HCT116 (cell line): ENCODE data around the gene MED13L. TPM values are rescaled to one million over a fixed set of nuclear protein-coding genes. Genes with fewer than 3 reads are reported as not detected.

Experiments used
- ATAC-seq: fragments of 200-7000 bp; cut with Tn5 transposase; 2 replicates; pipeline ENCODE4 v1.9.1; 2020; ENCODE audit warnings: mild to moderate bottlenecking, moderate library complexity
- BruUV-seq: library from RNA; stranded (reverse); fragments of 400-500 nt; replicated peaks from 2 replicates; lab custom pipeline; 2021; lab: Mats Ljungman, UMichigan
- CTCF ChIA-PET: fragments of 300-600 bp; sonication (Branson Sonifier 250); formaldehyde crosslinking; loops from one replicate; lab custom pipeline; 2021; ENCODE audit warnings: antibody characterized with exemption; lab: Charles Lee
- POLR2A ChIA-PET: fragments of 300-600, 350-600 bp; sonication (Branson Sonifier 250); formaldehyde crosslinking; loops from one replicate; lab custom pipeline; 2021; ENCODE audit warnings: antibody characterized with exemption; lab: Charles Lee
- RAD21 ChIA-PET, 2 experiments: fragments of 300-600 bp; sonication (Branson Sonifier 250); formaldehyde crosslinking; loops; one replicate each; lab custom pipeline; 2023; ENCODE audit warnings: low total read pairs in 2 of 2; ENCODE audit not compliant: uncharacterized antibody in 2 of 2, unreplicated experiment in 2 of 2, low non-redundant PET in 1 of 2; lab: Charles Lee
- DNase-seq: peaks from one replicate; pipeline ENCODE4 v3.0.0-alpha.2; 2010; ENCODE audit warnings: low read depth, low spot score
- H2AFZ ChIP-seq: fragments of 200-600 bp; shearing (Covaris generic), sonication (generic); 2 replicates; pipeline ENCODE4 v1.6.1; 2017; ENCODE audit warnings: low read depth, mixed run types, mixed read lengths, antibody characterized with exemption, low read length; ENCODE audit not compliant: poor library complexity, severe bottlenecking
- H3K27ac ChIP-seq: 2 replicates; pipeline ENCODE4 v1.5.1; 2012; ENCODE audit warnings: low read depth, low read length
- H3K27me3 ChIP-seq: fragments of 200-600 bp; sonication (generic); 2 replicates; pipeline ENCODE4 v1.6.1; 2016; ENCODE audit warnings: mixed run types, low read length, mixed read lengths; ENCODE audit not compliant: insufficient read depth
- H3K36me3 ChIP-seq, 2 experiments: fragments of 200-500 bp in 1 of 2; fragments of 200-600 bp in 1 of 2; sonication (Bioruptor generic) in 1 of 2; sonication (generic) in 1 of 2; 2 replicates each; pipeline versions ENCODE4 v1.5.1 to v1.6.1; 2014 to 2016; ENCODE audit warnings: low read length in 2 of 2, inconsistent platforms in 1 of 2, mixed read lengths in 1 of 2, mixed run types in 1 of 2; ENCODE audit not compliant: insufficient read depth in 2 of 2, control insufficient read depth in 1 of 2
- H3K4me1 ChIP-seq, 2 experiments: fragments of 200-600 bp in 1 of 2; sonication (generic) in 1 of 2; 2 replicates each; pipeline versions ENCODE4 v1.5.1 to v1.6.1; 2012 to 2017; ENCODE audit warnings: low read length in 2 of 2, inconsistent platforms in 1 of 2, mild to moderate bottlenecking in 1 of 2, mixed read lengths in 1 of 2, mixed run types in 1 of 2, moderate library complexity in 1 of 2; ENCODE audit not compliant: insufficient read depth in 2 of 2, control insufficient read depth in 1 of 2
- H3K4me2 ChIP-seq: fragments of 200-600 bp; sonication (generic); 2 replicates; pipeline ENCODE4 v1.6.1; 2017; ENCODE audit warnings: mixed run types, low read length, mixed read lengths
- H3K4me3 ChIP-seq, 2 experiments: fragments of 200-600 bp in 1 of 2; sonication (generic) in 1 of 2; replicated peaks in 1 of 2; 2 replicates each; pipeline ENCODE4 v1.5.1; 2011 to 2016; ENCODE audit warnings: low read length in 2 of 2, control low read depth in 1 of 2, low read depth in 1 of 2, mild to moderate bottlenecking in 1 of 2, mixed read lengths in 1 of 2, mixed run types in 1 of 2
- H3K79me2 ChIP-seq: fragments of 200-600 bp; sonication (generic); 2 replicates; pipeline ENCODE4 v1.6.1; 2017; ENCODE audit warnings: mild to moderate bottlenecking, mixed run types, low read length, moderate library complexity, mixed read lengths; ENCODE audit not compliant: insufficient read depth
- H3K9ac ChIP-seq: fragments of 200-600 bp; sonication (generic); 2 replicates; pipeline ENCODE4 v1.6.1; 2016; ENCODE audit warnings: low read length, mixed read lengths
- H3K9me2 ChIP-seq: fragments of 200-600 bp; sonication (generic), shearing (Covaris generic); 2 replicates; pipeline ENCODE4 v1.6.1; 2017; ENCODE audit warnings: mixed run types, mild to moderate bottlenecking, moderate library complexity; ENCODE audit not compliant: insufficient read depth
- H3K9me3 ChIP-seq, 2 experiments: fragments of 200-500 bp in 1 of 2; fragments of 200-600 bp in 1 of 2; sonication (Bioruptor generic) in 1 of 2; sonication (generic) in 1 of 2; 2 replicates each; pipeline ENCODE4 v1.6.1; 2014 to 2017; ENCODE audit warnings: low read length in 2 of 2, mixed read lengths in 2 of 2, inconsistent platforms in 1 of 2, low read depth in 1 of 2, mild to moderate bottlenecking in 1 of 2, mixed run types in 1 of 2, moderate library complexity in 1 of 2; ENCODE audit not compliant: control insufficient read depth in 1 of 2, insufficient read depth in 1 of 2
- H4K20me1 ChIP-seq: fragments of 200-600 bp; sonication (generic), shearing (Covaris generic); 2 replicates; pipeline ENCODE4 v1.6.1; 2017; ENCODE audit warnings: mixed run types, mild to moderate bottlenecking, moderate library complexity; ENCODE audit not compliant: insufficient read depth
- EGR1 ChIP-seq: IDR thresholded peaks from 2 replicates; pipeline ENCODE4 v1.6.1; 2012; ENCODE audit warnings: low read depth
- ELF1 ChIP-seq: IDR thresholded peaks from 2 replicates; pipeline ENCODE4 v1.6.1; 2012; ENCODE audit warnings: low read depth, borderline replicate concordance
- FOSL1 ChIP-seq: IDR thresholded peaks from 2 replicates; pipeline ENCODE4 v1.6.1; 2012; ENCODE audit warnings: low read depth
- MAX ChIP-seq: IDR thresholded peaks from 2 replicates; pipeline ENCODE4 v1.6.1; 2012
- POLR2AphosphoS5 ChIP-seq: IDR thresholded peaks from 2 replicates; pipeline ENCODE4 v1.6.1; 2011; ENCODE audit warnings: mild to moderate bottlenecking, low read depth, low read length, moderate library complexity
- RAD21 ChIP-seq: IDR thresholded peaks from 2 replicates; pipeline ENCODE4 v1.6.1; 2012; ENCODE audit warnings: low read depth, mild to moderate bottlenecking
- SIN3A ChIP-seq: IDR thresholded peaks from 2 replicates; pipeline ENCODE4 v1.6.1; 2012; ENCODE audit warnings: low read depth
- SP1 ChIP-seq: IDR thresholded peaks from 2 replicates; pipeline ENCODE4 v1.6.1; 2012; ENCODE audit warnings: low read depth
- SRF ChIP-seq: IDR thresholded peaks from 2 replicates; pipeline ENCODE4 v1.6.1; 2012; ENCODE audit warnings: low read depth
- TCF7L2 ChIP-seq: IDR thresholded peaks from 2 replicates; pipeline ENCODE4 v1.7.0; 2011; ENCODE audit warnings: borderline replicate concordance, inconsistent platforms; ENCODE audit not compliant: insufficient read depth, insufficient read length; ENCODE audit errors: extremely low read depth
- YY1 ChIP-seq: IDR thresholded peaks from 2 replicates; pipeline ENCODE4 v1.6.1; 2011; ENCODE audit warnings: low read length, low read depth, moderate library complexity, mild to moderate bottlenecking; ENCODE audit not compliant: insufficient replicate concordance; ENCODE audit errors: extremely low read depth
- ZFX ChIP-seq: fragments of 450-650 bp; IDR thresholded peaks from 2 replicates; pipeline ENCODE4 v1.6.1; 2017
- ZNF274 ChIP-seq: fragments of 200-500 bp; sonication (Bioruptor generic); IDR thresholded peaks from 2 replicates; pipeline ENCODE4 v1.6.1; 2014; ENCODE audit warnings: mild to moderate bottlenecking, low read depth, low read length, inconsistent platforms
- intact Hi-C: fragments of 100-400 bp; cut with micrococcal nuclease; formaldehyde crosslinking; loops from 2 replicates; pipeline ENCODE4 v1.10.0; 2022
- total RNA-seq: library from RNA; stranded (reverse); gene quantifications from one replicate; pipeline ENCODE4 v1.2.1, GENCODE V29; 2021; ENCODE audit not compliant: unreplicated experiment
- TF ChIP-seq, protein P1 (sequence below): IDR thresholded peaks from 2 replicates; pipeline ENCODE4 v1.6.1; 2011; ENCODE audit warnings: mild to moderate bottlenecking, low read length, moderate library complexity; ENCODE audit not compliant: insufficient replicate concordance; ENCODE audit errors: extremely low read depth

The MED13L gene
- total RNA-seq, 1 experiment from 2014 or later: 176 TPM

DNA sequence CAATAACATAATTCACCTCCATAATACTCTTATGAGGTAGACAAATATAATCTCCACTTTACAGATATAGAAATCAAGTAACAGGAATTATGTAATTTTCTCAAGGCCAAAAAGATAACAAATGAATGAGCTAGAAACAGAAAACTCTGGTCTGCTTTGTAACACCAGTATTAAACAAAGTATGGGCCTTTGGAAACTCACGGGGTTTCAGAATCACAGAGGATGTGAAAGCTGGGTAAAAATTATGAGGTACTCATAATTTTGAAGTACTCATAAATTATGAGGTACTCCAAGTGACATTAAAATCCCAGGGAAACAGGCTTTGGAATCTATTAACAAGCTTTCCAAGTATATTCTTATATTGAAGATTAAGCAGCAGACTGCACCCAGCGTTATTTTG lies 140.2 kb downstream of the MED13L start (continued):
- TF ChIP-seq POLR2AphosphoS5: no peak
- no peak for TF ChIP-seq FOSL1
- TF ChIP-seq SRF: no peak
- TF ChIP-seq RAD21: no peak
- TF ChIP-seq TCF7L2: no peak
- no peak for TF ChIP-seq MAX
- TF ChIP-seq YY1: no peak
- no peak for TF ChIP-seq ZFX

DNA sequence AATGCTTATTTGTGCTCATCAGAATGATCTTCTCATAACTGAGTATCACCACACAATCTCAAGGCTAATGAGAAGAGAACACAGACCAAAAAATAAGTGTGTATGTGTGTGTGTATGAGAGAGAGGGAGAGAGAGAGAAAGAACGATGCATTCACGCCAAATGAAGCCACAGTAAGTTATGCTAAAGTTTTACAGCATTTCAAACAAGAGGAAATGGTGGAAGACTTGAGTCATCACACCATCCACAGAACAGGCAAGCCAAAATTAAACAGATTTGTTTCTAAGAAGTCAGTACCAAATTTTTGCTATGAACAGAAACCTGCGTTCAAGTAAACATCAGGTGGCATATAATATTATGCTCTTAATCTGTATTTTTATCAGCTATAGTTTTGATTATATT lies 141.2 kb downstream of the MED13L start:
- TF ChIP-seq RAD21 (no peak), ZFX (no peak), ELF1 (no peak), ZNF274 (no peak), SIN3A (no peak), SP1 (no peak), FOSL1 (no peak), EGR1 (no peak), SRF (no peak)
- TF ChIP-seq, protein P1, sequence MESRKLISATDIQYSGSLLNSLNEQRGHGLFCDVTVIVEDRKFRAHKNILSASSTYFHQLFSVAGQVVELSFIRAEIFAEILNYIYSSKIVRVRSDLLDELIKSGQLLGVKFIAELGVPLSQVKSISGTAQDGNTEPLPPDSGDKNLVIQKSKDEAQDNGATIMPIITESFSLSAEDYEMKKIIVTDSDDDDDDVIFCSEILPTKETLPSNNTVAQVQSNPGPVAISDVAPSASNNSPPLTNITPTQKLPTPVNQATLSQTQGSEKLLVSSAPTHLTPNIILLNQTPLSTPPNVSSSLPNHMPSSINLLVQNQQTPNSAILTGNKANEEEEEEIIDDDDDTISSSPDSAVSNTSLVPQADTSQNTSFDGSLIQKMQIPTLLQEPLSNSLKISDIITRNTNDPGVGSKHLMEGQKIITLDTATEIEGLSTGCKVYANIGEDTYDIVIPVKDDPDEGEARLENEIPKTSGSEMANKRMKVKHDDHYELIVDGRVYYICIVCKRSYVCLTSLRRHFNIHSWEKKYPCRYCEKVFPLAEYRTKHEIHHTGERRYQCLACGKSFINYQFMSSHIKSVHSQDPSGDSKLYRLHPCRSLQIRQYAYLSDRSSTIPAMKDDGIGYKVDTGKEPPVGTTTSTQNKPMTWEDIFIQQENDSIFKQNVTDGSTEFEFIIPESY: no peak
- TF ChIP-seq, all 23 proteins: peak for 0
- Histone ChIP-seq H3K4me3 (no peak overlapping the region), H3K9ac (no peak overlapping the region), H3K9me3 (no peaks in the 10 kb centered on the region), H3K4me1 (peaks cover 24 to 70% of the 10 kb centered on the region in 2 experiments), H3K79me2 (peaks cover 100% of the 10 kb centered on the region), H3K9me2 (no peaks in the 10 kb centered on the region), H3K27ac (no peak overlapping the region), H2AFZ (no peak overlapping the region), H3K36me3 (no peaks in the 10 kb centered on the region), H3K27me3 (no peaks in the 10 kb centered on the region), H4K20me1 (peaks cover 44% of the 10 kb centered on the region), H3K4me2 (peak overlapping the region; percentile 34)
- DNase-seq (no peak), ATAC-seq (no peak)
- intact Hi-C loops: no loop called here
- CTCF ChIA-PET: no interaction called here
- POLR2A ChIA-PET: no interaction called here
- BruUV-seq: no TSS peak
- RAD21 ChIA-PET: no interaction called here
